ENCODE results near the gene PPID. TPM values are rescaled to one million over a fixed set of nuclear protein-coding genes. Genes with fewer than 3 reads are reported as not detected.
"Not testable (repeated sequence)": the region's sequence is repeated elsewhere in the genome, so short reads cannot be mapped to it uniquely, and the experiment has no call there.

PPID gene
- total RNA-seq, 1 donor from 2014 or later = 40.8 TPM

GRCh38 chr4:158726633-158727032 is 3.4 kb upstream of the PPID start:
- TF ChIP-seq, protein P1, sequence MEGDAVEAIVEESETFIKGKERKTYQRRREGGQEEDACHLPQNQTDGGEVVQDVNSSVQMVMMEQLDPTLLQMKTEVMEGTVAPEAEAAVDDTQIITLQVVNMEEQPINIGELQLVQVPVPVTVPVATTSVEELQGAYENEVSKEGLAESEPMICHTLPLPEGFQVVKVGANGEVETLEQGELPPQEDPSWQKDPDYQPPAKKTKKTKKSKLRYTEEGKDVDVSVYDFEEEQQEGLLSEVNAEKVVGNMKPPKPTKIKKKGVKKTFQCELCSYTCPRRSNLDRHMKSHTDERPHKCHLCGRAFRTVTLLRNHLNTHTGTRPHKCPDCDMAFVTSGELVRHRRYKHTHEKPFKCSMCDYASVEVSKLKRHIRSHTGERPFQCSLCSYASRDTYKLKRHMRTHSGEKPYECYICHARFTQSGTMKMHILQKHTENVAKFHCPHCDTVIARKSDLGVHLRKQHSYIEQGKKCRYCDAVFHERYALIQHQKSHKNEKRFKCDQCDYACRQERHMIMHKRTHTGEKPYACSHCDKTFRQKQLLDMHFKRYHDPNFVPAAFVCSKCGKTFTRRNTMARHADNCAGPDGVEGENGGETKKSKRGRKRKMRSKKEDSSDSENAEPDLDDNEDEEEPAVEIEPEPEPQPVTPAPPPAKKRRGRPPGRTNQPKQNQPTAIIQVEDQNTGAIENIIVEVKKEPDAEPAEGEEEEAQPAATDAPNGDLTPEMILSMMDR (IDR thresholded peaks at IDR 0.05; ENCODE audit: insufficient read depth, low read length, poor library complexity, severe bottlenecking) = no peak
- no peak overlapping the region for H3K4me3 ChIP-seq (ENCODE audit: low read depth, low read length)
- DNase-seq (ENCODE audit: low read depth) = no peak

DNA sequence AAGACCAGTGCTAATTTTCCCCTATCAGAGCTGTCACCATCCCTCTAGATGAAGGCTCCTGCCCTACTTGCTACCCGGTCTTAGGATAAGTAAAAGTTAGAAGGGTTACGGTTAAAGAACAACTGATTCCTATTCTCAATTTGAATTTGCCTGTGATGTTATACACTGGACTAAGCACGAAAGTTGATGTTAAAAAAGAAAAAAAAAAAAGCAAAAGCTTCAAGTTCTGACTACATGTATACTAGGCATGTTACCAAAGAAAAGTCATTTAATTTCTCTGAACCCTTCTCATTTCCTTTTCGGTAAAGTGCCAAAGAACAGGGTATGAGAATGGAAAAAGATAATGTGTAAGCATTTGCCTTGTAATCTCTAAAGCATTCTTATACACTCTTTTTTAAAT is 1.4 kb upstream of the PPID start:
- no peaks in the 10 kb centered on the region for H3K27me3 ChIP-seq (ENCODE audit: control insufficient read depth, insufficient read depth, low read length)
- no peaks in the 10 kb centered on the region for H3K36me3 ChIP-seq (ENCODE audit: control insufficient read depth, insufficient read depth, low read length)
- no peak overlapping the region for H3K4me3 ChIP-seq (ENCODE audit: low read depth, low read length)
- no peak for DNase-seq (ENCODE audit: low read depth)
- TF ChIP-seq, protein P1 (IDR thresholded peaks at IDR 0.05; ENCODE audit: insufficient read depth, low read length, poor library complexity, severe bottlenecking) = no peak

More at GRCh38 chr4:158726633-158727032, 3.4 kb upstream of the PPID start:
- H3K27me3 ChIP-seq (ENCODE audit: control insufficient read depth, insufficient read depth, low read length) = no peaks in the 10 kb centered on the region
- no peaks in the 10 kb centered on the region for H3K36me3 ChIP-seq (ENCODE audit: control insufficient read depth, insufficient read depth, low read length)

GRCh38 chr4:158722291-158722916 is 792 bp downstream of the PPID start:
- Histone ChIP-seq H3K36me3 (ENCODE audit: control insufficient read depth, insufficient read depth, low read length) (no peaks in the 10 kb centered on the region), H3K27me3 (ENCODE audit: control insufficient read depth, insufficient read depth, low read length) (no peaks in the 10 kb centered on the region), H3K4me3 (ENCODE audit: low read depth, low read length) (peak overlapping the region; percentile 59)
- no peak for DNase-seq (ENCODE audit: low read depth)
- TF ChIP-seq, protein P1 (IDR thresholded peaks at IDR 0.05; ENCODE audit: insufficient read depth, low read length, poor library complexity, severe bottlenecking) = no peak

GRCh38 chr4:158721680-158722079 is 1.5 kb downstream of the PPID start:
- TF ChIP-seq, protein P1 (IDR thresholded peaks at IDR 0.05; ENCODE audit: insufficient read depth, low read length, poor library complexity, severe bottlenecking) = no peak
- Histone ChIP-seq H3K4me3 (ENCODE audit: low read depth, low read length) (no peak overlapping the region), H3K36me3 (ENCODE audit: control insufficient read depth, insufficient read depth, low read length) (no peaks in the 10 kb centered on the region), H3K27me3 (ENCODE audit: control insufficient read depth, insufficient read depth, low read length) (no peaks in the 10 kb centered on the region)
- DNase-seq (ENCODE audit: low read depth) = no peak

DNA sequence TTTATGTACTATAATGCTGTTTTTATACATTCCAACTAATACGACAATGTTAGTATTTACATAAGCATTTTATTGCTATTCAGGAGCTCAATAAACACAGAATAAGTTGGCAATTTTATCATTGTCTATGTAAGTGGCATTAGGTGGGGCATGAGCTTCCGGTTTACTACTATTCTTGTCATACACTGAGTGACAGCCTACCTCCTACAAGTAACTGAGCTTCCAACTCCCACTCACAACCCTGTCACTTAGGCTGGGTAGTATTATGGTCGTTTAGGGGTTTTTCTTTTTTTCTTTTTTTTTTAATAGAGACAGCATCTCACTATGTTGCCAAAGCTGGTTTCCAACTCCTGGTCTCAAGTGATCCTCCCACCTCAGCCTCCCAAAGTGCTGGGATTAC is 7.4 kb downstream of the PPID start:
- H3K4me3 ChIP-seq (ENCODE audit: low read depth, low read length) = no peak overlapping the region
- no peaks in the 10 kb centered on the region for H3K36me3 ChIP-seq (ENCODE audit: control insufficient read depth, insufficient read depth, low read length)
- no peak for DNase-seq (ENCODE audit: low read depth)
- TF ChIP-seq, protein P1 (IDR thresholded peaks at IDR 0.05; ENCODE audit: insufficient read depth, low read length, poor library complexity, severe bottlenecking) = no peak
- no peaks in the 10 kb centered on the region for H3K27me3 ChIP-seq (ENCODE audit: control insufficient read depth, insufficient read depth, low read length)

DNA sequence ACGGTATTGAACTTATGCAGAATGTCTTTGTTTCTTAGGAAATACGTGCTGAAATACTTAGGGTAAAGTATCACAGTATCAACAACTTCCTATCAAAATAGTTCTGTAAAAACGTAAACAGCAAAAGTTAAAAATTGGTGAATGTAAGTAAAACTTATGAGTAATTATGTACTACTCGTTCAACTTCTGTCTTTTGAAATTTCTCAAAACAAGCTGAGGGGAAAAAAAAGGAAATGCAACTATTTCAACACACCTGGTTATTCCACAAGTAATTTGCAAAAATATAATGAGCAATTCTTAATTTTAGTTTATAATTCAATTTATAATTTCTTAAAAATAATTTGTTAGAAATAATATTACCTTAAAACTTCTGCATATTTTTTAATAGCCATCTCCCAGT is 8.3 kb downstream of the PPID start:
- TF ChIP-seq, protein P1 (IDR thresholded peaks at IDR 0.05; ENCODE audit: insufficient read depth, low read length, poor library complexity, severe bottlenecking) = no peak
- H3K4me3 ChIP-seq (ENCODE audit: low read depth, low read length) = no peak overlapping the region
- DNase-seq (ENCODE audit: low read depth) = no peak
- no peaks in the 10 kb centered on the region for H3K36me3 ChIP-seq (ENCODE audit: control insufficient read depth, insufficient read depth, low read length)
- H3K27me3 ChIP-seq (ENCODE audit: control insufficient read depth, insufficient read depth, low read length) = no peaks in the 10 kb centered on the region

DNA sequence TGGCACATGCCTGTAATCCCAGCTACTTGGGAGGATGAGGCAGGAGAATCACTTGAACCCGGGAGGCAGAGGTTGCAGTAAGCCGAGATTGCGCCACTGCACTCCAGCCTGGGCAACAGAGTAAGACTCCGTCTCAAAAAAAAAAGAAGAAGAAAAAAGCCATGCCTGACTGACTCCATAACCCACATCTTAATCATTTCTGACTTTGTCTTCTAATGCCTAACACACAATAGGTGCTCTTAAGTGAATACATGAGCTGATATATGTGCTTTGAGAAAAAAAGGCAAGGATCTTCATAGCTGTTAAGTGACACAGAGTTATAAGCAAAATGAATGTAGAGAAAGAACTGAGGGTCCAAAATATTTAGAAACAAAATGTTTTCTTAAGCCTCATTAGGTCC is 10.6 kb downstream of the PPID start:
- not testable (repeated sequence) for DNase-seq (ENCODE audit: low read depth); H3K36me3 ChIP-seq (ENCODE audit: control insufficient read depth, insufficient read depth, low read length); H3K27me3 ChIP-seq (ENCODE audit: control insufficient read depth, insufficient read depth, low read length); H3K4me3 ChIP-seq (ENCODE audit: low read depth, low read length)
